ENCODE data around the gene DOK6. TPM values are rescaled to one million over a fixed set of nuclear protein-coding genes. Genes with fewer than 3 reads are reported as not detected.

Gene DOK6
- total and polyA plus RNA-seq, 2 of the 13 experiments (the other 11 are each of a cell fraction or from before 2014, with no cell fraction given): 17.0 to 17.2 TPM

- no TSS peak for BruUV-seq (replicated peaks)
- Histone ChIP-seq H3K4me2 (ENCODE audit: low read depth, low read length) (no peak overlapping the region), H3K4me3 (replicated peaks in 1 of 3; ENCODE audit: insufficient read depth in 1 of 3, low read depth in 2 of 3, low read length in 3 of 3) (no peak overlapping the region), H3K9ac (ENCODE audit: insufficient read depth, low read depth, low read length) (no peak overlapping the region), H3K36me3 (replicated peaks in 1 of 2; ENCODE audit: control insufficient read depth in 1 of 2, insufficient read depth in 2 of 2, low read length in 2 of 2) (no peaks in the 10 kb centered on the region), H2AFZ (ENCODE audit: low read length) (no peak overlapping the region), H3K4me1 (ENCODE audit: insufficient read depth, low read length) (peaks cover 8% of the 10 kb centered on the region), H3K27me3 (ENCODE audit: control insufficient read depth in 1 of 2, insufficient read depth in 2 of 2, low read length in 2 of 2) (no peaks in the 10 kb centered on the region), H4K20me1 (ENCODE audit: insufficient read depth, low read length) (no peaks in the 10 kb centered on the region), H3K9me3 (ENCODE audit: low read length) (no peaks in the 10 kb centered on the region), H3K27ac (ENCODE audit: extremely low read length, insufficient read depth, low read length) (no peak overlapping the region), H3K79me2 (ENCODE audit: insufficient read depth, low read length) (no peaks in the 10 kb centered on the region)
- 87% methylated on average over 6 of the region's 6 CpGs for WGBS (ENCODE audit: low lambda C conversion rate)
- ChIA-PET POLR2A (no interaction called here), CTCF (ENCODE audit: low intra/inter-chr PET ratio, low total read pairs) (no interaction called here)
- no peak for ATAC-seq
- intact Hi-C loops (cut with micrococcal nuclease; ENCODE audit: unreplicated experiment): no loop called here
- in situ Hi-C loops (cut with HindIII; ENCODE audit: extremely low pct_ligation_motif_present, low pct_unique_long_range_greater_than_20kb): no loop called here
- DNase-seq (ENCODE audit: low spot score): no peak
- FAIRE-seq: no peak
- no peak for TF ChIP-seq SNRNP70 (IDR thresholded peaks at IDR 0.05; ENCODE audit: low read depth, low read length)
- TF ChIP-seq NKX3-1 (CRISPR knock-in tag; IDR thresholded peaks at IDR 0.05): no peak
- TF ChIP-seq KLF6 (CRISPR knock-in tag; IDR thresholded peaks at IDR 0.05): no peak
- no peak for TF ChIP-seq NCOA1 (CRISPR knock-in tag; IDR thresholded peaks at IDR 0.05)
- no peak for TF ChIP-seq HNRNPH1 (optimal IDR thresholded peaks at IDR 0.05; ENCODE audit: low read depth, low read length)
- no peak for TF ChIP-seq SIN3B (IDR thresholded peaks at IDR 0.05; ENCODE audit: low read length)
- TF ChIP-seq, protein P1, sequence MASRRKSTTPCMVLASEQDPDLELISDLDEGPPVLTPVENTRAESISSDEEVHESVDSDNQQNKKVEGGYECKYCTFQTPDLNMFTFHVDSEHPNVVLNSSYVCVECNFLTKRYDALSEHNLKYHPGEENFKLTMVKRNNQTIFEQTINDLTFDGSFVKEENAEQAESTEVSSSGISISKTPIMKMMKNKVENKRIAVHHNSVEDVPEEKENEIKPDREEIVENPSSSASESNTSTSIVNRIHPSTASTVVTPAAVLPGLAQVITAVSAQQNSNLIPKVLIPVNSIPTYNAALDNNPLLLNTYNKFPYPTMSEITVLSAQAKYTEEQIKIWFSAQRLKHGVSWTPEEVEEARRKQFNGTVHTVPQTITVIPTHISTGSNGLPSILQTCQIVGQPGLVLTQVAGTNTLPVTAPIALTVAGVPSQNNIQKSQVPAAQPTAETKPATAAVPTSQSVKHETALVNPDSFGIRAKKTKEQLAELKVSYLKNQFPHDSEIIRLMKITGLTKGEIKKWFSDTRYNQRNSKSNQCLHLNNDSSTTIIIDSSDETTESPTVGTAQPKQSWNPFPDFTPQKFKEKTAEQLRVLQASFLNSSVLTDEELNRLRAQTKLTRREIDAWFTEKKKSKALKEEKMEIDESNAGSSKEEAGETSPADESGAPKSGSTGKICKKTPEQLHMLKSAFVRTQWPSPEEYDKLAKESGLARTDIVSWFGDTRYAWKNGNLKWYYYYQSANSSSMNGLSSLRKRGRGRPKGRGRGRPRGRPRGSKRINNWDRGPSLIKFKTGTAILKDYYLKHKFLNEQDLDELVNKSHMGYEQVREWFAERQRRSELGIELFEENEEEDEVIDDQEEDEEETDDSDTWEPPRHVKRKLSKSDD (CRISPR knock-in tag; IDR thresholded peaks at IDR 0.05; ENCODE audit: low read depth): no peak
- TF ChIP-seq MXI1 (IDR thresholded peaks at IDR 0.05; ENCODE audit: borderline replicate concordance, low read depth, low read length): no peak
- no peak for TF ChIP-seq ZNF512B (CRISPR knock-in tag; IDR thresholded peaks at IDR 0.05; ENCODE audit: borderline replicate concordance)
- TF ChIP-seq ZNF143 (CRISPR knock-in tag; IDR thresholded peaks at IDR 0.05): no peak
Measured at GRCh38 chr18:69677595-69677994, 276.9 kb downstream of the DOK6 start.
